Vagina (tissue), 2 donors: ENCODE measurements around the gene CCDC112.

Experiments
- POLR2A ChIP-seq, 2 donors: fragments of 450-650 bp; IDR thresholded peaks; one replicate each; pipeline ENCODE4 v1.6.1; 2017; ENCODE audit warnings: antibody characterized with exemption in 2 of 2, mild to moderate bottlenecking in 2 of 2, moderate library complexity in 2 of 2
- TF ChIP-seq, protein P1 (sequence below), 3 experiments: fragments of 450-650 bp in 2 of 3; fragments of 200-600 bp in 1 of 3; sonication (generic) in 1 of 3; IDR thresholded peaks; one replicate each; pipeline ENCODE4 v1.5.1; 2017 to 2019; ENCODE audit warnings: antibody characterized with exemption in 3 of 3, mild to moderate bottlenecking in 2 of 3, moderate library complexity in 2 of 3

GRCh38 chr5:115345344-115345743 is 48.9 kb upstream of the CCDC112 start:
- TF ChIP-seq, protein P1, sequence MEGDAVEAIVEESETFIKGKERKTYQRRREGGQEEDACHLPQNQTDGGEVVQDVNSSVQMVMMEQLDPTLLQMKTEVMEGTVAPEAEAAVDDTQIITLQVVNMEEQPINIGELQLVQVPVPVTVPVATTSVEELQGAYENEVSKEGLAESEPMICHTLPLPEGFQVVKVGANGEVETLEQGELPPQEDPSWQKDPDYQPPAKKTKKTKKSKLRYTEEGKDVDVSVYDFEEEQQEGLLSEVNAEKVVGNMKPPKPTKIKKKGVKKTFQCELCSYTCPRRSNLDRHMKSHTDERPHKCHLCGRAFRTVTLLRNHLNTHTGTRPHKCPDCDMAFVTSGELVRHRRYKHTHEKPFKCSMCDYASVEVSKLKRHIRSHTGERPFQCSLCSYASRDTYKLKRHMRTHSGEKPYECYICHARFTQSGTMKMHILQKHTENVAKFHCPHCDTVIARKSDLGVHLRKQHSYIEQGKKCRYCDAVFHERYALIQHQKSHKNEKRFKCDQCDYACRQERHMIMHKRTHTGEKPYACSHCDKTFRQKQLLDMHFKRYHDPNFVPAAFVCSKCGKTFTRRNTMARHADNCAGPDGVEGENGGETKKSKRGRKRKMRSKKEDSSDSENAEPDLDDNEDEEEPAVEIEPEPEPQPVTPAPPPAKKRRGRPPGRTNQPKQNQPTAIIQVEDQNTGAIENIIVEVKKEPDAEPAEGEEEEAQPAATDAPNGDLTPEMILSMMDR (IDR thresholded peaks at IDR 0.05): no peak
- TF ChIP-seq POLR2A (IDR thresholded peaks at IDR 0.05): no peak
